ENCODE results near the gene WBP2. TPM values are rescaled to one million over a fixed set of nuclear protein-coding genes. Genes with fewer than 3 reads are reported as not detected.

WBP2 gene
- polyA plus RNA-seq, 6 donors from 2014 or later: 73.4 to 134 (median 87.6) TPM

- no peak overlapping the region for H3K4me3 Mint-ChIP-seq
- peak overlapping the region in 1 of 6 donors; percentile 74 for H3K27ac Mint-ChIP-seq
- ATAC-seq (ENCODE audit: low read depth in 2 of 2) (no peak), DNase-seq (no peak)
- no peaks in the 10 kb centered on the region for H3K9me3 Mint-ChIP-seq
- H3K4me1 Mint-ChIP-seq: peaks cover 22 to 28% (median 28%) of the 10 kb centered on the region in 3 donors
- no peaks in the 10 kb centered on the region for H3K27me3 Mint-ChIP-seq
- no peaks in the 10 kb centered on the region for H3K36me3 Mint-ChIP-seq
These were observed 24.0 kb downstream of the WBP2 start for GRCh38 chr17:75831032-75831571.

GRCh38 chr17:75830164-75831031, 24.7 kb downstream of the WBP2 start:
- no peaks in the 10 kb centered on the region for H3K36me3 Mint-ChIP-seq
- no peak overlapping the region for H3K4me3 Mint-ChIP-seq
- ATAC-seq (ENCODE audit: low read depth in 2 of 2) (no peak), DNase-seq (peak; percentile 27)
- no peaks in the 10 kb centered on the region for H3K27me3 Mint-ChIP-seq
- H3K4me1 Mint-ChIP-seq: peaks cover 22 to 28% (median 28%) of the 10 kb centered on the region in 3 donors
- no peaks in the 10 kb centered on the region for H3K9me3 Mint-ChIP-seq
- H3K27ac Mint-ChIP-seq: no peak overlapping the region

- no peaks in the 10 kb centered on the region for H3K9me3 Mint-ChIP-seq
These were observed 25.4 kb downstream of the WBP2 start for GRCh38 chr17:75829747-75830146.

GRCh38 chr17:75828741-75829140, 26.4 kb downstream of the WBP2 start:
- ATAC-seq (ENCODE audit: low read depth in 2 of 2) (no peak), DNase-seq (no peak)
- peak overlapping the region in 1 of 6 donors; percentile 50 for H3K27ac Mint-ChIP-seq
- peaks cover 18 to 26% (median 20%) of the 10 kb centered on the region in 3 donors for H3K4me1 Mint-ChIP-seq
- no peaks in the 10 kb centered on the region for H3K9me3 Mint-ChIP-seq
- no peaks in the 10 kb centered on the region for H3K27me3 Mint-ChIP-seq
- no peaks in the 10 kb centered on the region for H3K36me3 Mint-ChIP-seq
- no peak overlapping the region for H3K4me3 Mint-ChIP-seq

More at GRCh38 chr17:75829747-75830146, 25.4 kb downstream of the WBP2 start:
- Mint-ChIP-seq H3K4me3 (no peak overlapping the region), H3K36me3 (no peaks in the 10 kb centered on the region), H3K4me1 (peaks cover 21 to 28% (median 26%) of the 10 kb centered on the region in 3 donors), H3K27me3 (no peaks in the 10 kb centered on the region), H3K27ac (peak overlapping the region in 2 of 6 donors; percentile 15 to 57)
- DNase-seq: no peak
- ATAC-seq (ENCODE audit: low read depth in 2 of 2): no peak

- ATAC-seq (ENCODE audit: low read depth in 2 of 2): peak in 1 of 2 donors; percentile 44
- H3K9me3 Mint-ChIP-seq: no peaks in the 10 kb centered on the region
- no peak for DNase-seq
- H3K4me1 Mint-ChIP-seq: peaks cover 12 to 19% (median 14%) of the 10 kb centered on the region in 3 donors
- H3K27ac Mint-ChIP-seq: peak overlapping the region in 5 of 6 donors; percentile 26 to 88 (median 72)
- H3K27me3 Mint-ChIP-seq: no peaks in the 10 kb centered on the region
- H3K4me3 Mint-ChIP-seq: peak overlapping the region; percentile 47 to 77 (median 67)
- H3K36me3 Mint-ChIP-seq: no peaks in the 10 kb centered on the region
These were observed 27.1 kb downstream of the WBP2 start for GRCh38 chr17:75828076-75828400.

- peak overlapping the region; percentile 47 to 80 (median 75) for H3K4me3 Mint-ChIP-seq
- no peaks in the 10 kb centered on the region for H3K36me3 Mint-ChIP-seq
- no peaks in the 10 kb centered on the region for H3K9me3 Mint-ChIP-seq
- ATAC-seq (ENCODE audit: low read depth in 2 of 2): peak; percentile 81 to 82
- DNase-seq: peak; percentile 61
- peaks cover 11 to 16% (median 11%) of the 10 kb centered on the region in 3 donors for H3K4me1 Mint-ChIP-seq
- no peaks in the 10 kb centered on the region for H3K27me3 Mint-ChIP-seq
- H3K27ac Mint-ChIP-seq: peak overlapping the region in 5 of 6 donors; percentile 26 to 88 (median 72)
These were observed 27.6 kb downstream of the WBP2 start for GRCh38 chr17:75827308-75828075.

- no peaks in the 10 kb centered on the region for H3K27me3 Mint-ChIP-seq
- no peak for DNase-seq
- peak overlapping the region in 4 of 8 donors; percentile 12 to 40 (median 15) for H3K4me3 Mint-ChIP-seq
- no peaks in the 10 kb centered on the region for H3K36me3 Mint-ChIP-seq
- H3K27ac Mint-ChIP-seq: peak overlapping the region in 4 of 6 donors; percentile 75 to 88 (median 80)
- ATAC-seq (ENCODE audit: low read depth in 2 of 2): no peak
- H3K4me1 Mint-ChIP-seq: peaks cover 7 to 11% (median 10%) of the 10 kb centered on the region in 3 donors
- H3K9me3 Mint-ChIP-seq: no peaks in the 10 kb centered on the region
These were observed 28.4 kb downstream of the WBP2 start for GRCh38 chr17:75826561-75827307.

- ATAC-seq (ENCODE audit: low read depth in 2 of 2) (no peak), DNase-seq (no peak)
- Mint-ChIP-seq H3K4me3 (peak overlapping the region in 1 of 8 donors; percentile 1), H3K27ac (peak overlapping the region in 1 of 6 donors; percentile 39), H3K4me1 (peaks cover 7 to 11% (median 10%) of the 10 kb centered on the region in 3 donors), H3K27me3 (no peaks in the 10 kb centered on the region), H3K9me3 (no peaks in the 10 kb centered on the region), H3K36me3 (no peaks in the 10 kb centered on the region)
These were observed 29.3 kb downstream of the WBP2 start for GRCh38 chr17:75825748-75826370.

GRCh38 chr17:75825149-75825552, 30.0 kb downstream of the WBP2 start:
- Mint-ChIP-seq H3K27me3 (no peaks in the 10 kb centered on the region), H3K36me3 (no peaks in the 10 kb centered on the region), H3K4me1 (peaks cover 7 to 11% (median 10%) of the 10 kb centered on the region in 3 donors), H3K4me3 (peak overlapping the region in 1 of 8 donors; percentile 32), H3K9me3 (no peaks in the 10 kb centered on the region), H3K27ac (peak overlapping the region in 2 of 6 donors; percentile 39 to 47)
- DNase-seq (no peak), ATAC-seq (ENCODE audit: low read depth in 2 of 2) (no peak)

- ATAC-seq (ENCODE audit: low read depth in 2 of 2) (no peak), DNase-seq (no peak)
- Mint-ChIP-seq H3K9me3 (no peaks in the 10 kb centered on the region), H3K27me3 (no peaks in the 10 kb centered on the region), H3K27ac (peak overlapping the region in 1 of 6 donors; percentile 72), H3K36me3 (peaks cover 0 to under 1% of the 10 kb centered on the region in 2 donors), H3K4me1 (peaks cover 7 to 11% (median 10%) of the 10 kb centered on the region in 3 donors), H3K4me3 (no peak overlapping the region)
These were observed 30.5 kb downstream of the WBP2 start for GRCh38 chr17:75824666-75825065.

GRCh38 chr17:75824050-75824552, 31.0 kb downstream of the WBP2 start:
- no peaks in the 10 kb centered on the region for H3K9me3 Mint-ChIP-seq
- no peak overlapping the region for H3K4me3 Mint-ChIP-seq
- H3K27ac Mint-ChIP-seq: peak overlapping the region in 1 of 6 donors; percentile 63
- ATAC-seq (ENCODE audit: low read depth in 2 of 2): no peak
- DNase-seq: no peak
- peaks cover 0 to 6% of the 10 kb centered on the region in 2 donors for H3K36me3 Mint-ChIP-seq
- peaks cover 7 to 11% (median 10%) of the 10 kb centered on the region in 3 donors for H3K4me1 Mint-ChIP-seq
- no peaks in the 10 kb centered on the region for H3K27me3 Mint-ChIP-seq

Data from naive B cell (primary cell).